ENCODE data around the gene C21orf58.

Gene C21orf58

GRCh38 chr21:46295996-46296752 lies 27.5 kb downstream of the C21orf58 start:
- DNase-seq (ENCODE audit: low read depth in 3 of 3): peak; percentile 17 to 62 (median 27)

- no peak for DNase-seq (ENCODE audit: low read depth in 3 of 3)
Observed at GRCh38 chr21:46295177-46295770, 28.4 kb downstream of the C21orf58 start.

- no peak for DNase-seq (ENCODE audit: low read depth in 3 of 3)
Observed at GRCh38 chr21:46294647-46295176, 29.0 kb downstream of the C21orf58 start.

GRCh38 chr21:46291561-46291960 lies 32.1 kb downstream of the C21orf58 start:
- no peak for DNase-seq (ENCODE audit: low read depth in 3 of 3)

- no peak for DNase-seq (ENCODE audit: low read depth in 3 of 3)
Observed at GRCh38 chr21:46289655-46290179, 34.0 kb downstream of the C21orf58 start.

- no peak for DNase-seq (ENCODE audit: low read depth in 3 of 3)
Observed at GRCh38 chr21:46287541-46287940, 36.1 kb downstream of the C21orf58 start.

- DNase-seq (ENCODE audit: low read depth in 3 of 3): no peak
Observed at GRCh38 chr21:46286648-46287002, 37.0 kb downstream of the C21orf58 start.

GRCh38 chr21:46285761-46286647 lies 37.7 kb downstream of the C21orf58 start, which contains the start of gene YBEY:
Gene YBEY (plus strand): TSS chr21:46286342. CDS start chr21:46286914, 572 bp downstream.
- DNase-seq (ENCODE audit: low read depth in 3 of 3): peak; percentile 82 to 86 (median 83)

- no peak for DNase-seq (ENCODE audit: low read depth in 3 of 3)
Observed at GRCh38 chr21:46285206-46285661, 38.4 kb downstream of the C21orf58 start, which contains the start of gene MCM3AP. Gene MCM3AP (minus strand): TSS chr21:46285611. CDS start chr21:46285286, 325 bp downstream.

- DNase-seq (ENCODE audit: low read depth in 3 of 3): no peak
Observed at GRCh38 chr21:46284733-46285132, 38.9 kb downstream of the C21orf58 start.

GRCh38 chr21:46284077-46284644 lies 39.5 kb downstream of the C21orf58 start:
- no peak for DNase-seq (ENCODE audit: low read depth in 3 of 3)

GRCh38 chr21:46274797-46275390 lies 48.8 kb downstream of the C21orf58 start:
- no peak for DNase-seq (ENCODE audit: low read depth in 3 of 3)

- DNase-seq (ENCODE audit: low read depth in 3 of 3): no peak
Observed at GRCh38 chr21:46273341-46273740, 50.3 kb downstream of the C21orf58 start.

- no peak for DNase-seq (ENCODE audit: low read depth in 3 of 3)
Observed at GRCh38 chr21:46269466-46269865, 54.2 kb downstream of the C21orf58 start.

GRCh38 chr21:46268371-46268770 lies 55.3 kb downstream of the C21orf58 start:
- DNase-seq (ENCODE audit: low read depth in 3 of 3): no peak

GRCh38 chr21:46266946-46267345 lies 56.7 kb downstream of the C21orf58 start:
- no peak for DNase-seq (ENCODE audit: low read depth in 3 of 3)

- DNase-seq (ENCODE audit: low read depth in 3 of 3): no peak
Observed at GRCh38 chr21:46265736-46266525, 57.7 kb downstream of the C21orf58 start.

GRCh38 chr21:46264690-46265144 lies 59.0 kb downstream of the C21orf58 start:
- no peak for DNase-seq (ENCODE audit: low read depth in 3 of 3)

- no peak for DNase-seq (ENCODE audit: low read depth in 3 of 3)
Observed at GRCh38 chr21:46264046-46264689, 59.5 kb downstream of the C21orf58 start.

Measured in stimulated activated CD4-positive, alpha-beta T cell treated with anti-CD3 and anti-CD28 coated beads, TNF-alpha, amount 100 ng/mL, for 24 hours (primary cell).